HG02938 (cell line): Measurements from ENCODE around the gene CEMIP.

ENCODE experiments used
- ATAC-seq: cut with Tn5 transposase; IDR thresholded peaks from one replicate; pipeline ENCODE4 v1.9.1; 2021; ENCODE audit warnings: mild to moderate bottlenecking, moderate library complexity; ENCODE audit not compliant: unreplicated experiment

Gene CEMIP

GRCh38 chr15:80921736-80922410 is 142.7 kb downstream of the CEMIP start:
- ATAC-seq: no peak

DNA sequence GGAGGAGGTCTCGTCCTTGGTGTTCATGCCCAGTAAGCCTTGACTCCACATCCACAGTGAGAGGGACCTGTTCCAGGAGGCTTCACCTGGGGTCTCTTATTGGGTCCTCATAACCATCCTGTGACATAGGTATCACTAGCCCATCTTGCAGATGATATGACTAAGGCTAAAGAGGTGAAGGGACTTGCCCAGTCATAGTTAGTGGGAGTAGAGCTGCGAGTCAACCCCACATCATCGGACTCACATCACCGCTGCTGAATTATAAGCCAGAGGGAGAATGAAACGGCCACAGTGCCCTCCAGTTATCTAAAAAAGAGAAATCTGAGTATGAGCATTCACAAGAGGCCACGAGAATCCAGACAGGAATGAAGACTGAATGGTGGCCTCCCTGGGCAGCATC is 144.5 kb downstream of the CEMIP start:
- ATAC-seq: no peak

GRCh38 chr15:80924278-80924677 is 145.1 kb downstream of the CEMIP start:
- ATAC-seq: no peak

- no peak for ATAC-seq
These were observed 146.5 kb downstream of the CEMIP start for GRCh38 chr15:80925597-80926059.

- no peak for ATAC-seq
These were observed 147.0 kb downstream of the CEMIP start for GRCh38 chr15:80926126-80926525.

- no peak for ATAC-seq
These were observed 150.1 kb downstream of the CEMIP start for GRCh38 chr15:80929225-80929624.

GRCh38 chr15:80929689-80930088 is 150.5 kb downstream of the CEMIP start:
- no peak for ATAC-seq

GRCh38 chr15:80931191-80931590 is 152.0 kb downstream of the CEMIP start:
- no peak for ATAC-seq

DNA sequence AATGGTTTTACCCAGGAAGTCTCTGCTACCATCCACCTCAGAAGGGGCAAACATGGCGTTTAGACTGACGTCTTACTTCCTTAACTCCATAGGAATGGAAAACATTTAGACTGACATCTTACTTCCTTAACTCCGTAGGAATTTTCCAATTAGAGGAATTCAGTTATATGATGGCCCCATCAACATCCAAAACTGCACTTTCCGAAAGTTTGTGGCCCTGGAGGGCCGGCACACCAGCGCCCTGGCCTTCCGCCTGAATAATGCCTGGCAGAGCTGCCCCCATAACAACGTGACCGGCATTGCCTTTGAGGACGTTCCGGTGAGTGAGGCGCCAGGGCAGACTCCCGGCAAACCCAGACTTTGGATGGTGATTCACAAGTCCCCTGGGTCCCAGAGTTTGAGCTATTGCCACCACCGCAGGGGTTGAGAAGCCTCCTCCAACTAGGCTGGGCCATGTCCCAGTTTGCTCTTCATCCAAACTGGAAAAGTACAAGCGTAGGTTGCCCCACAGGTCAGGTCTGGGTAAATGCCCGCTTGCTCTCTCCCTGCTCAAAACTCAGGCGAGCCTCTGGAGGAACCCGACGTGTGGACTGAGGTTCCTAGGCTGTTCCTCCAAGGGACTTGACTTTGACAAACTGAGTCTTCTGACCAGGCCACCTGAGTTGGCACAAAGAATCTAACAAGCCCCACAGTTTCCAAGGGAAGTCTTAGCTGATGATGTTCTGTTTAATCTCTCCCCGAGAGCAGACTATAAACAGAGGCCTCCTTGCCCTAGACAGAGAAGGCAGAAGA is 152.7 kb downstream of the CEMIP start:
- ATAC-seq: no peak

DNA sequence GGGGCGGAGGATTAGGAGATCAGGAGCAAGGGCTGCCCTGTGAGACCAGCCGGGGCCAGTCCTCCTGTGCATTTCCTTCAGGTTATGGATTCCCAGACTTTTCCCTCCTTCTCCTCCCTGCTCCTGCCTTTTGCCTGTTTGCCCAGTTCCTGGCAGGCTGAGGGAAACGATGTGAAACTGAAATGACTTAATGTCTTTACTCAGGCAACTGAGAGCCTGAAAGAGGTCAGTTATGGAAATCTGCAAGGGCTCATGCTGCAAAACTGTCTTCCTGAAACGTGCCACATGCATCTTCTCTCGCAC is 153.3 kb downstream of the CEMIP start:
- no peak for ATAC-seq

DNA sequence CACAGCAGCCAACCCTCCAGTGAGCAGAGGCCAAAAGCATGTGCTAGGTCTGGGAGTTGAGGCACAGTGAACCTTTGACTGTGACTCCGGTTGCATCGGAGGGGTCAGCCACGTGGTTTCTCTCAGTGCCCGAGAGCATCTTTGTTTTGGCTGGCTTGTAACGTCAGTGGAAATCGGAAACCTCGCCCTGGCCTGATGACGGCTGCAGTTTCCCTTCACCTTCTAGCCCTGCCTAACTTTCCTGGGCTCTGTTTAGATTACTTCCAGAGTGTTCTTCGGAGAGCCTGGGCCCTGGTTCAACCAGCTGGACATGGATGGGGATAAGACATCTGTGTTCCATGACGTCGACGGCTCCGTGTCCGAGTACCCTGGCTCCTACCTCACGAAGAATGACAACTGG is 153.8 kb downstream of the CEMIP start:
- no peak for ATAC-seq

- ATAC-seq: no peak
These were observed 155.6 kb downstream of the CEMIP start for GRCh38 chr15:80934761-80935221.

DNA sequence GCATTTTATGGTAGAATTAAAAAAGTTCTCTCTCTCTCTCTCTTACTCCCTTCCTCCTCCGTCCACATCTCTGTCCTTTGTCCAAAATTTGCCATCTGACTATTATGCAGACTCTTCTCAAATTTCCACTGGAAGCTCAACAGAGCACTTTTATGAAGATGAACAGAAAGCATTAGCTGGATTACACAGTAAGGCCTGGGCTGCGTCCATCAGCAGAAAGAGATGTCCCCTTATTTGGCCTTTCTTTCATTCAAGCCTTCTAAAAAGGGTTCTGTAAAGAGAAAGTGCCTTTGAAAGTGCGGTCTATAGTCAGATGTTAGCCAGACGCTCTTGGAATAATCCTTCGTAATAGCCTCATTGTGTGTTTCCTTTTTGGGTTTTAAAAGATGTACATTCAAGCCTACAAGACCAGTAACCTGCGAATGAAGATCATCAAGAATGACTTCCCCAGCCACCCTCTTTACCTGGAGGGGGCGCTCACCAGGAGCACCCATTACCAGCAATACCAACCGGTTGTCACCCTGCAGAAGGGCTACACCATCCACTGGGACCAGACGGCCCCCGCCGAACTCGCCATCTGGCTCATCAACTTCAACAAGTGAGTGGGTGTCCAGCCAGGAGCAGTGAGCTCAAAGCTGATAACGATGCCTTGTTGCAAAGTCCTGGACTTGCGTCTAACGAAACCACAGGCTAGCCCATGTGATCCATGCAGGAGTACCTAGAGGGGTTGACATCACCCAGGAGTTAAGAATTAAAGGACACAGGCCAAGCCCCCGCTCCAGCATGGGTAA is 157.3 kb downstream of the CEMIP start:
- no peak for ATAC-seq

DNA sequence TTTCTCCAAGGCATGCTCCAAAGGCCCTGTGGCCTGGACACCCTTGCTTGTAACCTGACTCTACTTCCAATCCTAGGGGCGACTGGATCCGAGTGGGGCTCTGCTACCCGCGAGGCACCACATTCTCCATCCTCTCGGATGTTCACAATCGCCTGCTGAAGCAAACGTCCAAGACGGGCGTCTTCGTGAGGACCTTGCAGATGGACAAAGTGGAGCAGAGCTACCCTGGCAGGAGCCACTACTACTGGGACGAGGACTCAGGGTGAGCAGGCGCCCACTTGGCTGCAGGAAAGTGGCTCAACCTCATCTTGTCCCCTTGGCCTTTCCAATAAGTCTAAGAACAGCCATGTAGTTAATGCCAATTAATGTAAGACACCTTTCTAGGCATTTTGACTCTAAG is 158.5 kb downstream of the CEMIP start:
- no peak for ATAC-seq

DNA sequence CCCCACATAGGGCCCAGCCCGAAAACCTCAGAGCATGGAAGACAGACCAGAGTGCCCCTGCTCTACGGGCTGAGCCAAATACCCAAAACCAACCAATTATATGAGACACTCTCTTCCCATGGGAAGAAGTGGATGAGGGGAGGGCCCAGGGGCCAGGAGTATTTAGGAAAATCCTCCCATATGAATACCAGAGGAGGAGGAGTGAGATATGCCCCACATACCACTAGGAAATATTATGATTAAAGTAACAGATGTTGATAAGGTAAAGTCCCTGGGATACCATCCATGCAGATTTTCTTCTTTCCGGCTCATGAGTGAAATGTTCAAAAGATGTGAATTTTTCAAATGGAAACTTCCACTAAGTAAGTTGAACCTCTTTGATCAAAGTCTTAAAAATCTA is 160.0 kb downstream of the CEMIP start:
- ATAC-seq: no peak

DNA sequence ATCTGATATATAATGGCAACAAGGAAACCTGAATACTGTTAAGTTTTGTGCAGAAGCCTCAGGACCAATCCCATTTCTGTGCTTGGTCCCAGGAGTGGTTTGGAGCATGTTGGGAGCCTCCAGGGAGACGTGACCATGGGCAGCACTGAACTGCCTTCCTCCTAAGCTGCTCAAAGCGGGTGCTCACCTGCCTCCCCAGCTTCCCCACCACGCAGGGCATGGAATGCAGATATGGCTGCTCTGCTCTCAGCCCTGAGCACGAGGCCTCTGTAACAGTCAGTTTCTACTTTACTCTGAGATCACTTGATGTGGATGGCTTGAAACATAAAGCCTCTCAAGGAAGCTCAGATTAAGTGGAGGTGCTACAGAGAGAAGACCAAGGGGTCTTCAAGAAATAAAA is 161.2 kb downstream of the CEMIP start:
- ATAC-seq: no peak

GRCh38 chr15:80940851-80941250 is 161.7 kb downstream of the CEMIP start:
- ATAC-seq: no peak

- ATAC-seq: no peak
These were observed 163.1 kb downstream of the CEMIP start for GRCh38 chr15:80942266-80942665.

DNA sequence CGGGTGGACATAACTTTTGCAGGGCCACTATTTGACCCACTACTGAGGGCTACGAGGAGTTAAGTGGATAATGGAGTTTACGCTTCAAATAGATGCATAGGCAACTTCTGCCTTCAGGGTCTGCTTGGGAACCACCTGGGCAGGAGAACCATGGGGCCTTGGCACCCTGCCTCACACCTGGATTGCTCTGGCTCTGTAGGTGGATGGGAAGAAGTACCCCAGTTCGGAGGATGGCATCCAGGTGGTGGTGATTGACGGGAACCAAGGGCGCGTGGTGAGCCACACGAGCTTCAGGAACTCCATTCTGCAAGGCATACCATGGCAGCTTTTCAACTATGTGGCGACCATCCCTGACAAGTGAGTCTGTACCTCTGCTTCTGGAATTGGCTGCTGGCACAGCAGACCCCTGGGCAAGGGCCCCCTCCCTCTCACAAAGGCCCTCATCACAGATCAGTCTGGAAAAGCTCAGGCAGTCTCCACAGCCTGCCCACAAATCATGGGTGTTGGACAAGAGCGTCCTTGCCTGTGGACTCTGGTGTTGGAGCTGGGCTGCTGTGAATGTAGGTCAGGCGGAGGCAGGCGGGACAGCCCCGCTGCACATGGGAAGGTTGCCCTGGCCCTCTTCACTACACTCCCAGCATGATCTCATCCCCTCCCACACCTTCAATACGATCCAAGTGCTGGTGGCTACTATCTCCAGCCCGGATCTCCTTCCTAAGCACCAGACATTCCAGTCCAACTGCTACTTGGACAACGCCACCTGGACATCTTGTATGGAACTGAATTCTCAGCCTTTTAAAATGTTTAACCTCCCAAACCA is 163.8 kb downstream of the CEMIP start:
- ATAC-seq: no peak

- ATAC-seq: no peak
These were observed 165.6 kb downstream of the CEMIP start for GRCh38 chr15:80944818-80945217.

- no peak for ATAC-seq
These were observed 166.4 kb downstream of the CEMIP start for GRCh38 chr15:80945605-80946004.
